HG03460 (cell line): Measurements from ENCODE around the gene FAM78A.

ENCODE experiments used
- ATAC-seq: cut with Tn5 transposase; IDR thresholded peaks from one replicate; pipeline ENCODE4 v1.9.1; 2021; ENCODE audit not compliant: unreplicated experiment

Gene FAM78A

DNA sequence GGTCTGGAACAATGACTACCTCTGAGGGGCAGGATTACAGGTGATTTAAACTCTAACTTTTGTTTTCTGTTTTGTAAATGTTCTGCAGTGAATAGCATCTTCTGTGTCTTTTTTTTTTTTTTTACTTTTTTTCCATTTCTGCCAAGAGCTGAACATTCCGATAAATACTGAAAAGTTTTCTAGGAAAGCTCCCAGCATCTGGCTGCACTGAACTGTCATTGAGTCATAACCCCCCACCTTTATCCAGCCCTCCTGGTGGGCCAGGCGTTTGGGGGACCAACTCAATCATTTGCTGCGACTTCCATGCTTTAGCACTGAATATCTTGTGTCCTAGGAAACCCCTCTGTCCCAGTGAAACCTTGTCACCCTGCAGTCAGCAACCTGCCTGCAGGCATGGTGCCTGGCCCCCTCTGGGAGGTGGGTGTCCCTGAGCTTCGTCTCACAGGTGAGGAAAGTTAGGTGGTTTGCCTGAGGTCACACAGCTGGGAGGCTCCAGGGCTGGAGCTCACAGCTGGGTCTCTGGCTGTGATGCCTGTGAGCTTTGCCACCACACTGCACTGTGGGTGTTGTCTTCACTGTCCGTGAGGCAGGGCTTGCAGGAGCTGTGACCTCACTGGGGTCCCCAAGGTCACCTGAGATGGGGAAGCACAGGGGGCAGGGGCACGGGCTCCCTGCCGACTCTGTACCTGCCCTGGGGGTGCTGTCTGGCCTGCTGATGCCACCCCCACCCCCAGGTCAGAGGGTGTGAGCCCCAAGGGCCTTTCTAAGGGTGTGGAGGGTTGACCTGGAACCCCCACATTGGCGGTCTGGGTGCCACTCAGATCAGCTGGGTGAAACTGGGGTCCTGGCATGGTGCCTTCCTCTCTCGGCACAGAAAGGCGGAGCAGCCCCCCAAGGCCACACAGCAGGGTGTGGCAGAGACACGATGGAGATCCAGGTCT is 27.3 kb upstream of the FAM78A start:
- ATAC-seq: no peak

DNA sequence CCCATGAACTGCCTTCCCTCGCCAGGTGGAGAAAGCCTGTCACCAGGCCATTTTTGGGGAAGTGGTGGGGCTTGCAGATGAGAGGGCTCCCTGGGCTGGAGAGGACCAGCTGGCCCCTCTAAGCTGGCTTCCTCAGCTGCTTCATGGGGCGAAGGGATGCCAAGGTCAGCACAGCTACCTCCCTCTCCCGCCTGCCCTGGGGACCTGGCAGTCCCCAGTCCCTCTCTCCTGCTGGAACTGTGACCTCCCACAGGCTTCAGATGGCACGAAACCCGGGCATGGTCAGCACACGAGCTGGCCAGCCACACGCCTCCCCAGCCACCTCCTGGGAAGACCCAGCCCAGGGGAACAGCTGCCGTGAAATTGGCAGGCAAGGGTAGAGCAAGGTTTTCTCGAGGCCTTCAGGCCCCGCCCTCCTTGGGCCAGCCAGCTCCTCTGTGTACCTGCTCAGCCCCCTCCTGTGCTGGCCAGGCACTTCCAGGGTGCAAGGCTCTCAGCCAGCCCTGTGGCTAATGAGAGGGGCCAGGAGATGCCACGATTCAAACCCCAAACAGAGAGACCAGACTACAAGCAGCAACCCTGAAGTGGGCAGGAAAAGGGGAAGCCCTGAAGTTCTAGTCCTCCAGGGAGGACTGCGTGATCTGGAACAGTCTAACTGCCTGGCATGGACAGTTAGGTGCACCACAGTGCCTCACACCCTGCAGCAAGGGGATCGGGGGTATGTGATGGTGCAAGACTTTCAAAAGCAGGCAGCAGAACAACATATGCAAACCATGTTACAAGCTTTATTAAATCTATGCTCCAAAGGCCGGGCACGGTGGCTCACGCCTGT is 26.1 kb upstream of the FAM78A start:
- no peak for ATAC-seq

DNA sequence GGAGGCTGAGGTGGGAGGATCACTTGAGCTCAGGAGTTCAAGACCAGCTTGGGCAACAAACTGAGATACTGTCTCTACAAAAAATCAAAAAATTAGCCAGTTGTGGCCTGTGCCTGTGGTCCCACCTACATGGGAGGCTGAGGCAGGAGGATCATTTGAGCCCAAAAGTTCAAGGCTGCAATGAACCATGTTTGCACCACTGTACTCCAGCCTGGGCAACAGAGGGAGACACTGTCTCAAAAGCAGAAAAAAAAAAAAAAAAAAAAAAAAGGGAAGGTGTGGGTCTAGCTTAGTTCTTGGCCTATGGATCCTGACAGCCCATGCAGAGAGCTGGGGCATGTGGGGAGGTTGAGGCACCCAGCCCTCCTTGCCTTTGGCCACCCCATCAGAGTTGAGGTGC is 24.1 kb upstream of the FAM78A start:
- no peak for ATAC-seq

DNA sequence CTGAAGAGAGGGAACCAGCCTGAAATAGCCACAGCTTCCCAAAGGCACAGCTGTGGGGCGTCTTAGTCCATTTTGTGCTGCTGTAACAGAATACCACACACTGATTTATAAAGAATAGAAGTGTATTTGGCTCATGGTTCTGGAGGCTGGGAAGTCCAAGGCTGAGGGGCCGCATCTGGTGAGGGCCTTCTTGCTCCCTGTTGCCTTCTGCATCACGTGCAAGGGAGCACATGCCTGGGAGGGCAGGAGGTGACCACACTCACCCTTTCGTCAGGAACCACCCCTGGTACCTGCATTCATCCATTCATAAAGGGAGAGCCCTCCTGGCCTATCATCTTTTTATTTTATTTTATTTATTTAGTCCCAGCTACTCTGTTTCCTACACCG is 23.6 kb upstream of the FAM78A start:
- ATAC-seq: no peak

DNA sequence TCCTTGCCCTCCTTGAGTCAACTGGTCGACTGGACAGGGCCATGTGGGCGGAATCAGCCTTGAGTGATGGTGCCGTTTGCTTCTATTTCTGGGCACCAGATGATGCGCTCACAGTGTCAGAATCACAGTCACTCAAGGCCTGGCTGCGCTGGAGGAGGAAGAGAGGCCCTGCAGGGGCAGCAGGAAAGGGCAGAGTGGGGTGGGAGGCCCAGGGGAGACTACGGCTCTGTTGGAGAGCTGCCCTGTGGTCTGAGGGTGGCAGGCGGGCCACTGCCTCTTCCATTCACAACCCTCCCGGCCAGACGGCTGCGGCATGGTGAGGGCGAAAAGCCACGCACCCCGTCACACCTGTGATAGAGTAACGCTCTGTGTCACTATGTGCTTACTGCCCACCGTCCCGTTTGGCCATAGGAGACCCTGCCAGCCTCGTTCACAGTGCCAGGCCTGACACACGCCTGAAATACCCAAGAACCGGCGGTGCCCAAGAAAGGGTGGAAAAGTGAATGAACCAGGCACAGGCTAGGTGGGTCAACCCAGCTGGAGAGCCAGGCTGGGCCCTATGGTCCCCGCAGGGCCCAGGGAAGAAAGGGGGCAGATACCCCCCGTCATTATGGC is 23.1 kb upstream of the FAM78A start:
- no peak for ATAC-seq

DNA sequence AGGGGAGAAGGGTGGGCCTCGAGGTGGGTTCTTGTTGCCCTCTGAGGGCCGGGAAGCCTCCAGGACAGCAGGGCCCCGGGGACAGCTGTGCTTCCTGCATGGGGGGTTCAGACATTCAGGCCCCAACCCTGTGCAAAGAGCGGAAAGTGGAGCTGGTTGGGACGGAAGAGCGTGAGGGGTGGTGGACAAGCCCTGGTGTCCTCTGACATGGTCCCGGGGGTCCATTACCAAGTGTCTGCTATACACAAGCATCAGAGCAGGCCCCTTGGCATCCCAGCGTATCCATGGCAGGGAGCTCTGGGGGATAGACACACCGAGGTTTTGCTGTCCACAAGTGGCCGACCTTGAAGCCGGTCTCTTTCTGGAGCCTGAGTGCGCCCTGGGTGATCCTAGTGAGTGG is 22.5 kb upstream of the FAM78A start:
- ATAC-seq: no peak

DNA sequence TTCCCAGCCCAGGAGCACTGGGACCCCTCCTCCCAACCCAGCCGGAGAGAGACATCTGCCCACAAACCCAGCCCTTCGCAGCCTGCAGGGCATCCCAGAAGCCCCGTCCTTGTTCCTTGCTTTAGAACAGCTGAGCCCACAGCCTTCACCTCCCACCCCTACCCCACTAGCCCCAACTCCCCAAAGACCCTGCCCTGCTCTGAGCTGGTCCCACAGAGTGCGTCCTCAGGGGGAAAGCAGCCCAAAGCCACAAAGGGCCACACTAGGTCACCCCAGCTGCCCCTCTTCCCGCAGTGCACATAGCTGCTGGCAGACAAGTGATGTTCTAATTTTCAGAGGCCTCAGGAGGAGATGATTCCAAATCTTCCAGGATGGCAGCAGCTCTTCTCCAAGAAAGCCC is 22.0 kb upstream of the FAM78A start:
- no peak for ATAC-seq

DNA sequence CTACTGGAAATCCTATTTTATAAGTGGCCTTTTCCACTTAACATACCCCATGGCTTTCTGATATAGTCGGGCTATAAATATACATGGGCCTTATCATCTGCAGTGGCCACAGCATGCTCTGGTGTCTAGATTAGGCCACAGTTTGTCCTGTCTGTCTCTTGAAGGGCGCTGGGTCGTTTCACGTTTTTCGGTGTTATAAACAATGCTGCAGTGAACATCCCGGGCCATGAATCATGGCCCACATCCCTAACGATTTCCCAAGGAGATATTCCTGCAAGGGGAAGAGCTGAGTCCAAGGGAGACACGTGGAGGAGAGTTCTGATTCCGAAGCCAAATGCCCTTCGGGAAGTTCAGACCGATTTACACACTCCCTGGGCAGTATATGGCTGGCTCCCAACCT is 21.6 kb upstream of the FAM78A start:
- ATAC-seq: no peak

DNA sequence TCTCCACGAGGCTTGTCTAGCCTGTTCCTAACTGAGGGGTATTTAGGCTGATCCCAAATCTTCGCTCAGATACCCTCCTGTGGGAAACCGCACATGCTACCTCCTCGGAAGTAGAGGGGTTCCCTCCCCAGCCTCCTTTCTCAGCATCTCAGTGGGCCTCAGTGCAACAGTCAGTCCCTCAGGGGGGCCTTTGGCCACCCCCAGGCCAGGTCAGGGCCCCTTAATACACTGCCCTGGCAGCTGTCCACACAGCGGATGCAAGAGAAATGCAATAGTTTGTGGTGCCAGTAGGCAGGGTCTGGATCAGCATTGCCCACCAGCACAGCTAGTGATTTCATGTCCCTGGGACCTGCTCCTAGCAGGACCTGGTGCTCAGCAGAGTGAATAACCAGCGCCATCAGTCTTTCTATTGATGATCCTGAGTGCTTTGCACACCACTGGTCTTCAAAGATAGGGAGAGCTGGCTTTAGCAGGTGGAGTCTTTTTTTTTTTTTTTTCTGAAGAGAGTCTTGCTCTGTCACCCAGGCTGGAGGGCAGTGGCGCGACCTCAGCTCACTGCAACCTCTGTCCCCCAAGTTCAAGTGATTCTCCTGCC is 20.7 kb upstream of the FAM78A start:
- no peak for ATAC-seq

DNA sequence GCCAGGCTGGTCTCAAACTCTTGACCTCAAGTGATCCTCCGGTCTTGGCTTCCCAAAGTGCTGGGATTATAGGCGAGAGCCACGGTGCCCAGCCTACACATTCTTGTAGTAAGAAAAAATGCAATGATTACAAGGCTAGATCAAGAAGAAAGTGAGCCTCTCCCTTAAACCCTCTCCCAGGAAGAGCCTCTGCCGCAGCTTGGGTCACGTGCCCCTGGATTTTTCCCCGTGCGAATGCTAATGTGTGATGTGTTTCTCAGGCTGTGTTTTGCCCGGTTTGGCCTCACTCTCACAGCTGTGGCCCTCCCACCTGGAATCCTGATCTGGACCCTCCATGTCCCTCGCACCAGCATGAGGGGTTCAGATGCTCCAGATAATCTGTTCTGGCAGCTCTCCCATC is 20.1 kb upstream of the FAM78A start:
- no peak for ATAC-seq

DNA sequence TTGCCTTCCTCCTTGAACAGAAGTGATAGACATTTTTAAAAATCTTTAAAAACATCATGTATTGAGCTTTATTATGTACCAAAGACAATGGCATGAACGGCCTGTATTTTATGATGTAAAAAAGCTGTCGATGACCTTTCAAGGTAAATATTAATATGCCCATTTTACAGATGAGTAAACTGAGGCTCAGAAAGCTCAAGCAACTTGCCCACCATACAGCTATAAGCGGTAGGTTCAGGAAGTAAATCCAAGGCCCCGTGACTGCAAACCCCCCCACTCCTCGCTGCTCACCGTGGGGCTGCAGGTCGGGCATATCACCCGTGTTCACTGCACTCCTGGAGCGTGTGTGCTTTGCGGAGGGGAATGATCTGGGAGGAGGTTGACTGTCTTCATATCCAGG is 16.6 kb upstream of the FAM78A start:
- ATAC-seq: no peak

DNA sequence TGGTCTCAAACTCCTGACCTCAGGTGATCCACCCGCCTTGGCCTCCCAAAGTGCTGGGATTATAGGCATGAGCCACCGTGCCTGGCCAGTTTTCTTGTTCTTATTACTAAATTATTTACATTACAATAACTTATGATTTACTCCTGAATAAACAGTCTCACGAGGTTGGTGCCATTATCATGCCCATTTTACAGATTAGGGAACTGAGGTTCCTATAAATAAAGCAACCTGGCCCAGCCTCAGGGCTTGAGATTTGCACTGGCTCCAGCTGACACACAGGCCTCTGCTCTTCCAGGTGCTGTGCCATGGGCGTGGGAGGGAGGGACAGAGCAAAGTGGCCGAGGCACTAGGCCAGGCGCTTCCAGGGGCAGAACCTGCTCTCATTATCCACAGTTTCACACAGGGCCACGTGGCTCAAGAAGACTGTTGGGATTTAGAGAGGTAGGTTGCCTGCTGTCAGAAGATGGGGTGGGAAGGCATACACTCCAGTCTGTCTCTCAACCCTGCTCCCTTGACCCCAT is 15.5 kb upstream of the FAM78A start:
- ATAC-seq: no peak

DNA sequence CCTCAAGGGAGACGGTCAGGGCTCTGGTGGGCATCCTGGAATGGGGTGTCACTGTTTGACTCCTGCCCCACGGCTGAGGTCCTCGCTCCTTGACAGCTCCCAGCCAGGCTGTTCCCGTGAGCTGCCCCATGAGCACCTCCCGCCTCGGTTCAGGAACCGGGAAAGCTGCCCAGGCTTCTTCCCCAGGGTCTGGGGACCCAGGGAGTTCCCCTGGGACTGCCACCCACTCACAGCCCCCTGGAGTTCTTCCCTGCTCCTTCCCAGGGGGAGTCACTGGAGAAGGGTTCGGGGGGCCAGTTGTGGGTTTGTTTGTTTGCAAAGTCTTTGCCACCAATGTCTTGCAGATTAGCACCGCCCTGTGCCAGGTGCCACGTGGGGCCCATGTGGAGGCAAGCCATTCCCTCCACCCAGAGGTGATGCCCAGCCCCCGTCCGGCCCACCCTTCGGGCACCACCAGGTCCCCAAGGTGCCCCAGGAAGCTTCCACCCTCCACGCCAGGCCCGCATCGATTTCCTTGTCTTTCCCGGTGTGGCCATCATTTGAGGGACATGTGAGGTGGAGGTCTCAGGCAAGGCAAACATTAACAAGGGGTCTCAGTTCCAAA is 14.6 kb upstream of the FAM78A start:
- ATAC-seq: no peak

DNA sequence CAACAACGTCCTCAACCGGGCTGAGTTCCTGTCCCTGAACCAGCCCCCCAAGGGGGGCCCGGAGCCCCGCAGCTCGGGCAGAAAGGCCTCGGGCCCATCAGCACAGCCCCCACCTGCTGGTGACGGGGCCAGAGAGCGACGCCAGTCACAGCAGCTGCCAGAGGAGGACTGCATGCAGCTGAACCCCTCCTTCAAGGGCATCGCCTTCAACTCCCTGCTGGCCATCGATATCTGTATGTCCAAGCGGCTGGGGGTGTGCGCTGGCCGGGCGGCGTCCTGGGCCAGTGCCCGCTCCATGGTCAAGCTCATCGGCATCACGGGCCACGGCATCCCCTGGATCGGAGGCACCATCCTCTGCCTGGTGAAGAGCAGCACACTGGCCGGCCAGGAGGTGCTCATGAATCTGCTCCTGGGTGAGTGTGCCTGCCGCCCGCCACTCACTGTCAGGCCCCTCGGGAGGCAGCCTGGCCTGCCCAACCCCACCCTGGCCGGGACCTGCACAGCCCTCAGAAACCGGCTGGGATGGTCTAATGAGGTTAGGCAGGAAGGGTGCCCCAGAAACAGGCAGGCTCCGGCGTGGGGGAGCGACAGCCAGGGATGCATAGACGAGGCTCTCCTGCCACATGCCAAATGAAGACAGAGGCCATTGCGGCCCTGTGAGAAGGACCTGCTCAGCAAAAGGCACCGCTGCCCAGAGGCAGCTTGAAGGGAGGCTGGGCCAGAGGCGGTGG is 13.9 kb upstream of the FAM78A start:
- ATAC-seq: no peak

DNA sequence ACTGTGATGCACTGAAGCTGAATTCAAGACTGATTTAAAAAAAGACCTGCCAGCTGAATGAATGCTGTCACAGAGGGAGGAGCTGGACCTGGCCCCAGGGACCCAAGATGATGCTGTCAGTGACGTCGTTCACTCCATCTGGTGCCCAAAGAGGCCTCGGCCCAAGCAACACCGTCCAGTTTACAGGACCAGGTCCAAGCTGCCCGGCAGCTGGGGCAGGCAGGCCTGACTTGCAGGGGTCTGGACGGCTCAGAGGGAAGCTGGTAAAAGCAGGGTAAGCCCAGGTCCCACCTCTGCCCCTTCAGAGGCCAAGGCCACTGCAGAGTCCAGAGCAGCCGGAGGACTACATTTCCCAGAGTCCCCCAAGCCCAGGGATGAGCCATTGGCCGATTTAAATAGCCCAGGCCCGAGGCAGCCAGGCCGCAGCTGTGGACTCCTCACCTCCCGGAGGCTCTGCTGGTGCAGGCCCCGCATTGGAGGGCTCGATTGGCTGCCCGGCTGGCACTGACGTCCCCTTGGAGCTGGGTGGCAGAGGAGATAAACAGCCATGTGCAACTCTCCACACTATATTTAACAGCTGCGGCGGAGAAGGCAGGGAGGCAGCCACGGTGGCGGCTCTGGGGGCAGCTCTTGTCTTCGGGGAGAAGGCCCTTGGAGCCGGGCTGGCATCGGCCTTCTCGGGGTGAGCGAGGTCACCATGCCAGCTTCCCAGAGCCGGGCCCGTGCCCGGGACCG is 13.2 kb upstream of the FAM78A start, which contains the start of gene PLPP7:
TSS of gene PLPP7 (plus strand) at position 423 of the 735 bp plus-strand sequence. CDS start at position 698, 275 bp downstream.
- no peak for ATAC-seq

DNA sequence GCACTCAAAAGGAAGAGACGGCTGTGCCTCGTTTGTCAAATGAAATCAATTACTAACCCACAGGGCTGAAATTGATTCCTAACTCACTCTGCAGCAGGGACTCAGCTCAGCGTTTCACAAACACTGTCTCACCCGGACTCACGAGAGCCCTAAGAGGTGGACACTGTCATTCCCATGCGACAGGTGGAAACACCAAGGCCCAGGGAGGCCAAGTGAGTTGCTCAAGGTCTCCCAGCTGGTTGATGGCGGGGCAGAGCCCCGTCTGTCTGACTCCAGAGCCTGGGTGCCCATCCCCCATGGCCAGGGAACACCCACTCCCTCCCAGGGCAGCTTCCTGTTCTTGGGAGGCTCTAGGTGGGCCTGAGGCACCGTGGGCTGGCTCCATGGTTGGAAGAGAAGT is 11.9 kb upstream of the FAM78A start:
- no peak for ATAC-seq

DNA sequence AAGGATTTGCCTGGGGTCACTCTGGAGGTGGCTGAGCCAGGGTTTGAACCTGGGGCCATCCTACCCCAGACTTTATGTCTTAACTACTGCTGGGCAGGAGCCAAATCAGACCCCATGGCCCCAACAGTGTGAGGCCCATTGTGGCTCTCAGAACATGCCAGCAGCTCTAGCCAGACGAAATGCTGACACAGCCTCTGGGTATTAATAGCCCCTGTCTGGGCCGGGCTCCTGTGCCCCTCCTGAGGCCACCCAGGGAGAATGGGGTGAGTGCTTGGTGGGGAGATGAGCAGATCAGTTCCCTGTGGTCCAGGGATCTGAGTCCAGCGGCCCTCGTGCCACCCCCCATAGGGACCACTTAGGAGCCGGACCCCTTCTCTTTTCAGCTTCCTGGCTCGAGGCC is 11.0 kb upstream of the FAM78A start:
- ATAC-seq: no peak

DNA sequence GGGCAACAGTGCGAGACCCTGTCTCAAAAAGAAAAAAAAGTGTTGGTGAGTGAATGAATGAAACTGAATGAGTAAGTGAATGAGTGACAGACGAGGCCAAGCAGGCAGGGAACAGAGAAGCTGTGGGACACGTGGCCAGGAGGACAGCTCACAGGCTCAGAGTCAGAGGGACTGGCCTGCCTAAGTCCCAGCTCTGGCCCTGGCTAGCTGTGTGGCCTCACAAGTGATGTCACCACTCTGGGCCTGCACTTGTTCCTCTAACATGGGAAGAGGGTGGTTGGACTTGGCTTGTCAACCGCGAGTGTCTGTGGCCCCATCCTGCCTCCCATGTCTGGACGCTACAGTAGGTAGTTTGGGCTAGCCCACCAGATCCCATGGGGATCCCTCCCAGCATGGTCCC is 8.5 kb upstream of the FAM78A start:
- no peak for ATAC-seq
